H9 (cell line): ENCODE results near the gene SQOR. TPM values are rescaled to one million over a fixed set of nuclear protein-coding genes. Genes with fewer than 3 reads are reported as not detected.

Experiments used
- DNase-seq: peaks from one replicate; pipeline ENCODE4 v3.0.0-alpha.2; 2017
- H2AFZ ChIP-seq: one replicate; pipeline ENCODE4 v1.6.1; 2013; ENCODE audit warnings: mild to moderate bottlenecking, low read length, control low read depth, moderate library complexity
- H2AK5ac ChIP-seq: 2 replicates; pipeline ENCODE4 v1.6.1; 2013; ENCODE audit warnings: low read length, control low read depth, mixed read lengths; ENCODE audit not compliant: insufficient read length
- H2BK120ac ChIP-seq: one replicate; pipeline ENCODE4 v1.6.1; 2013; ENCODE audit warnings: low read depth, mild to moderate bottlenecking, low read length, control low read depth, inconsistent platforms; ENCODE audit not compliant: poor library complexity, severe bottlenecking
- H2BK12ac ChIP-seq: 2 replicates; pipeline ENCODE4 v1.6.1; 2013; ENCODE audit warnings: low read length, control low read depth, mixed read lengths, low read depth; ENCODE audit not compliant: insufficient read length
- H2BK15ac ChIP-seq: 2 replicates; pipeline ENCODE4 v1.6.1; 2013; ENCODE audit warnings: low read depth, low read length, control low read depth
- H2BK20ac ChIP-seq: one replicate; pipeline ENCODE4 v1.6.1; 2013; ENCODE audit warnings: low read depth, mild to moderate bottlenecking, low read length, control low read depth, inconsistent platforms; ENCODE audit not compliant: poor library complexity, severe bottlenecking
- H2BK5ac ChIP-seq: 2 replicates; pipeline ENCODE4 v1.6.1; 2013; ENCODE audit warnings: low read length, control low read depth, mixed read lengths; ENCODE audit not compliant: insufficient read length
- H3K14ac ChIP-seq: 2 replicates; pipeline ENCODE4 v1.6.1; 2013; ENCODE audit warnings: low read length, control low read depth; ENCODE audit not compliant: insufficient read depth
- H3K18ac ChIP-seq: 2 replicates; pipeline ENCODE4 v1.6.1; 2013; ENCODE audit warnings: low read depth, mild to moderate bottlenecking, mixed read lengths, low read length, control low read depth; ENCODE audit not compliant: insufficient read length
- H3K23ac ChIP-seq: 2 replicates; pipeline ENCODE4 v1.6.1; 2013; ENCODE audit warnings: low read length, control low read depth, mixed read lengths, low read depth; ENCODE audit not compliant: insufficient read length
- H3K23me2 ChIP-seq: 2 replicates; pipeline ENCODE4 v1.6.1; 2013; ENCODE audit warnings: low read depth, mild to moderate bottlenecking, mixed read lengths, low read length, control low read depth; ENCODE audit not compliant: insufficient read length, poor library complexity, severe bottlenecking
- H3K27ac ChIP-seq: 2 replicates; pipeline ENCODE4 v1.5.1; 2013; ENCODE audit warnings: low read length, control low read depth, mixed read lengths, low read depth; ENCODE audit not compliant: insufficient read length
- H3K27me3 ChIP-seq: 2 replicates; pipeline ENCODE4 v1.6.1; 2013; ENCODE audit warnings: low read length, control low read depth, inconsistent platforms; ENCODE audit not compliant: insufficient read depth
- H3K4ac ChIP-seq: 2 replicates; pipeline ENCODE4 v1.6.1; 2013; ENCODE audit warnings: low read depth, mild to moderate bottlenecking, control low read depth, inconsistent platforms, low read length, moderate library complexity
- H3K4me1 ChIP-seq: 2 replicates; pipeline ENCODE4 v1.6.1; 2013; ENCODE audit warnings: low read length, control low read depth, inconsistent platforms; ENCODE audit not compliant: insufficient read depth
- H3K4me2 ChIP-seq: 2 replicates; pipeline ENCODE4 v1.6.1; 2013; ENCODE audit warnings: low read length, control low read depth, mixed read lengths; ENCODE audit not compliant: insufficient read length, insufficient read depth
- H3K56ac ChIP-seq: 2 replicates; pipeline ENCODE4 v1.6.1; 2013; ENCODE audit warnings: low read depth, mild to moderate bottlenecking, mixed read lengths, low read length, control low read depth; ENCODE audit not compliant: insufficient read length
- H3K79me1 ChIP-seq: 2 replicates; pipeline ENCODE4 v1.6.1; 2013; ENCODE audit warnings: low read depth, mild to moderate bottlenecking, moderate library complexity, low read length, control low read depth, inconsistent platforms; ENCODE audit not compliant: insufficient read depth, poor library complexity, severe bottlenecking
- H3K79me2 ChIP-seq: 2 replicates; pipeline ENCODE4 v1.6.1; 2013; ENCODE audit warnings: low read length, control low read depth, inconsistent platforms; ENCODE audit not compliant: insufficient read depth
- H3K9ac ChIP-seq: 2 replicates; pipeline ENCODE4 v1.6.1; 2013; ENCODE audit warnings: low read length, control low read depth, mixed read lengths; ENCODE audit not compliant: insufficient read length; ENCODE audit errors: extremely low read depth
- H3K9me3 ChIP-seq: one replicate; pipeline ENCODE4 v1.6.1; 2013; ENCODE audit warnings: low read depth, low read length, inconsistent platforms; ENCODE audit not compliant: control insufficient read depth
- H3T11ph ChIP-seq: one replicate; pipeline ENCODE4 v1.6.1; 2013; ENCODE audit warnings: mild to moderate bottlenecking, low read length, control low read depth, inconsistent platforms
- H4K20me1 ChIP-seq: one replicate; pipeline ENCODE4 v1.6.1; 2013; ENCODE audit not compliant: control insufficient read depth, insufficient read length, insufficient read depth
- H4K5ac ChIP-seq: 2 replicates; pipeline ENCODE4 v1.6.1; 2013; ENCODE audit warnings: low read depth, mild to moderate bottlenecking, mixed read lengths, low read length, control low read depth; ENCODE audit not compliant: insufficient read length
- H4K8ac ChIP-seq: replicated peaks from 2 replicates; pipeline ENCODE4 v1.6.1; 2013; ENCODE audit warnings: low read length, control low read depth, mixed read lengths, low read depth; ENCODE audit not compliant: insufficient read length
- H4K91ac ChIP-seq: 2 replicates; pipeline ENCODE4 v1.6.1; 2013; ENCODE audit warnings: low read depth, mild to moderate bottlenecking, moderate library complexity, mixed read lengths, low read length, control low read depth; ENCODE audit not compliant: insufficient read length
- H3K27ac Mint-ChIP-seq, 3 experiments: 2 replicates in 2 of 3; 3 replicates in 1 of 3; pipeline ENCODE4 v1.8.0; 2020 to 2021; ENCODE audit warnings: mixed read lengths in 3 of 3, mild to moderate bottlenecking in 1 of 3, moderate library complexity in 1 of 3
- H3K27me3 Mint-ChIP-seq: 2 replicates; pipeline ENCODE4 v1.8.0; 2021; ENCODE audit warnings: low read depth, mild to moderate bottlenecking, moderate library complexity, mixed read lengths
- H3K36me3 Mint-ChIP-seq, 3 experiments: 2 replicates in 2 of 3; 3 replicates in 1 of 3; pipeline ENCODE4 v1.8.0; 2020 to 2021; ENCODE audit warnings: low read depth in 3 of 3, mixed read lengths in 3 of 3; ENCODE audit not compliant: insufficient read depth in 1 of 3
- H3K4me1 Mint-ChIP-seq, 2 experiments: 2 replicates each; pipeline ENCODE4 v1.8.0; 2020; ENCODE audit warnings: mixed read lengths in 2 of 2
- H3K4me3 Mint-ChIP-seq, 2 experiments: 2 replicates in 1 of 2; 3 replicates in 1 of 2; pipeline ENCODE4 v1.8.0; 2020 to 2021; ENCODE audit warnings: mild to moderate bottlenecking in 2 of 2, mixed read lengths in 2 of 2, moderate library complexity in 1 of 2
- H3K9me3 Mint-ChIP-seq, 2 experiments: 2 replicates in 1 of 2; 3 replicates in 1 of 2; pipeline ENCODE4 v1.8.0; 2020; ENCODE audit warnings: mild to moderate bottlenecking in 2 of 2, mixed read lengths in 2 of 2, moderate library complexity in 1 of 2
- CTCF ChIP-seq: fragments of 200-600 bp; sonication (generic); conservative IDR thresholded peaks from 3 replicates; pipeline ENCODE4 v1.8.0; 2021; ENCODE audit warnings: antibody characterized with exemption, mild to moderate bottlenecking
- WGBS: extraction: QIAGEN DNeasy Blood & Tissue Kit; methylation state at CpG from one replicate; pipeline ENCODE4 v1.1.7; 2013; ENCODE audit warnings: missing lambda C conversion rate, low lambda C conversion rate, mixed read lengths; ENCODE audit not compliant: insufficient read length; ENCODE audit errors: extremely low coverage; 5-methylcytosine and 5-hydroxymethylcytosine counted together
- total RNA-seq: library from RNA; stranded (reverse); gene quantifications from 2 replicates; pipeline ENCODE4 v1.2.1, GENCODE V29; 2021

The SQOR gene
- total RNA-seq, 1 experiment from 2014 or later = 0.17 TPM

- Histone ChIP-seq H3T11ph (no peak overlapping the region), H3K9me3 (no peaks in the 10 kb centered on the region), H3K4ac (no peak overlapping the region), H2AFZ (no peak overlapping the region), H3K27me3 (no peaks in the 10 kb centered on the region), H3K56ac (no peak overlapping the region), H3K27ac (no peak overlapping the region), H3K4me1 (no peaks in the 10 kb centered on the region), H4K20me1 (no peaks in the 10 kb centered on the region), H2AK5ac (no peak overlapping the region), H3K23me2 (no peaks in the 10 kb centered on the region), H3K18ac (no peak overlapping the region), H2BK5ac (no peak overlapping the region), H2BK12ac (no peak overlapping the region), H3K79me1 (no peaks in the 10 kb centered on the region), H3K79me2 (no peaks in the 10 kb centered on the region), H3K14ac (no peak overlapping the region), H4K91ac (no peak overlapping the region), H4K8ac (no peak overlapping the region), H2BK120ac (no peak overlapping the region), H4K5ac (no peak overlapping the region), H3K4me2 (no peak overlapping the region), H3K23ac (no peak overlapping the region), H3K9ac (no peak overlapping the region), H2BK20ac (no peak overlapping the region), H2BK15ac (no peak overlapping the region)
- no peak overlapping the region for H3K27ac Mint-ChIP-seq
- no peaks in the 10 kb centered on the region; the same call in 1 of the 2 replicates for H3K27me3 Mint-ChIP-seq
- no CpG with 5 or more reads among the region's 5 CpGs for WGBS
- DNase-seq = no peak
- TF ChIP-seq CTCF = no peak
- no peak overlapping the region for H3K4me3 Mint-ChIP-seq
- H3K36me3 Mint-ChIP-seq = no peaks in the 10 kb centered on the region; a peak in 2 of 7 replicates
- no peaks in the 10 kb centered on the region for H3K9me3 Mint-ChIP-seq
- H3K4me1 Mint-ChIP-seq = peaks cover 5 to 7% of the 10 kb centered on the region in 2 experiments
Measured at GRCh38 chr15:45734260-45734711, 99.5 kb downstream of the SQOR start.

Other genes starting within 250 kb of the SQOR start
- gene SLC30A4, start 112.3 kb upstream of the SQOR start, total RNA-seq = 0.02 TPM in 1 of 2 replicates, not detected in the other
- gene BLOC1S6, start 47.6 kb upstream of the SQOR start, total RNA-seq = 36.9 and 39.7 TPM in 2 replicates